ENCODE results near the gene TERT. TPM values are rescaled to one million over a fixed set of nuclear protein-coding genes. Genes with fewer than 3 reads are reported as not detected.

TERT gene
- total and polyA plus RNA-seq, 2 of the 8 experiments (the other 6 are each of a cell fraction or from before 2014, with no cell fraction given), result 13.1 to 23.1 TPM

DNA sequence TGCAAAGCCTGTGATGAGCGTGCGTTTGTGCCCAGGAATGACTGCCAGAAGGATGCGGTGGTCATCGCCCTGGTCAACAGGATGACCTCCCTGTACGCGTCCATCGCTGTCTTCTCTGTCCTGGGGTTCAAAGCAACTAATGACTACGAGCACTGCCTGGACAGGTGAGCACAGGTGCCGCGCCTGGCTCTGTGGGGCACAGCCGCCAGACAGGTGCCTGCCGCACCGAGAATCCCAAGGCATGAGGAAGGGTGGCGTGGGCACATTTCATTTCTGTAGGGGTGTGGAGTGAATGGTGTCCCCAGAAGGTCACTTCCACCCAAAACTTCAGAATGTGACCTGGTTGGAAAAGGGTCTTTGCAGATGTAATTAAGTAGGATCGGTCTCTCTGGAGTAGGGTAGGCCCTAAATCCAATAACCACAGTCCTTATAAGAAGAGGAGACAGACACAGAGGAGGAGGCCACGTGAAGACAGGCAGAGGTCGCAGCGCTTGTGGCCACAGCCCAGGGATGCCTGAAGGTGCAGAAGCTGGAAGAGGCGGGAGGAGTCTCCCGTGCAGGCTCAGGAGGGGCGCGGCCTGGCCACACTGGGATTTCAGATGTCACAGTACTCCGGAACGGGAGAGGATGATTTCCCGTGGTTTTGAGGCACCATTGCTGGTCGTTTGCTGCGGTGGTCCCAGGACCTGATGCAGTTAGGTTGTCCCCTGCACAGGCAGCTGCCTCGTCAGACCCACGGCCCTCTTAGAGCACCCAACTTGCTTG, 54.2 kb downstream of the TERT start (continued):
- TF ChIP-seq, protein P1, sequence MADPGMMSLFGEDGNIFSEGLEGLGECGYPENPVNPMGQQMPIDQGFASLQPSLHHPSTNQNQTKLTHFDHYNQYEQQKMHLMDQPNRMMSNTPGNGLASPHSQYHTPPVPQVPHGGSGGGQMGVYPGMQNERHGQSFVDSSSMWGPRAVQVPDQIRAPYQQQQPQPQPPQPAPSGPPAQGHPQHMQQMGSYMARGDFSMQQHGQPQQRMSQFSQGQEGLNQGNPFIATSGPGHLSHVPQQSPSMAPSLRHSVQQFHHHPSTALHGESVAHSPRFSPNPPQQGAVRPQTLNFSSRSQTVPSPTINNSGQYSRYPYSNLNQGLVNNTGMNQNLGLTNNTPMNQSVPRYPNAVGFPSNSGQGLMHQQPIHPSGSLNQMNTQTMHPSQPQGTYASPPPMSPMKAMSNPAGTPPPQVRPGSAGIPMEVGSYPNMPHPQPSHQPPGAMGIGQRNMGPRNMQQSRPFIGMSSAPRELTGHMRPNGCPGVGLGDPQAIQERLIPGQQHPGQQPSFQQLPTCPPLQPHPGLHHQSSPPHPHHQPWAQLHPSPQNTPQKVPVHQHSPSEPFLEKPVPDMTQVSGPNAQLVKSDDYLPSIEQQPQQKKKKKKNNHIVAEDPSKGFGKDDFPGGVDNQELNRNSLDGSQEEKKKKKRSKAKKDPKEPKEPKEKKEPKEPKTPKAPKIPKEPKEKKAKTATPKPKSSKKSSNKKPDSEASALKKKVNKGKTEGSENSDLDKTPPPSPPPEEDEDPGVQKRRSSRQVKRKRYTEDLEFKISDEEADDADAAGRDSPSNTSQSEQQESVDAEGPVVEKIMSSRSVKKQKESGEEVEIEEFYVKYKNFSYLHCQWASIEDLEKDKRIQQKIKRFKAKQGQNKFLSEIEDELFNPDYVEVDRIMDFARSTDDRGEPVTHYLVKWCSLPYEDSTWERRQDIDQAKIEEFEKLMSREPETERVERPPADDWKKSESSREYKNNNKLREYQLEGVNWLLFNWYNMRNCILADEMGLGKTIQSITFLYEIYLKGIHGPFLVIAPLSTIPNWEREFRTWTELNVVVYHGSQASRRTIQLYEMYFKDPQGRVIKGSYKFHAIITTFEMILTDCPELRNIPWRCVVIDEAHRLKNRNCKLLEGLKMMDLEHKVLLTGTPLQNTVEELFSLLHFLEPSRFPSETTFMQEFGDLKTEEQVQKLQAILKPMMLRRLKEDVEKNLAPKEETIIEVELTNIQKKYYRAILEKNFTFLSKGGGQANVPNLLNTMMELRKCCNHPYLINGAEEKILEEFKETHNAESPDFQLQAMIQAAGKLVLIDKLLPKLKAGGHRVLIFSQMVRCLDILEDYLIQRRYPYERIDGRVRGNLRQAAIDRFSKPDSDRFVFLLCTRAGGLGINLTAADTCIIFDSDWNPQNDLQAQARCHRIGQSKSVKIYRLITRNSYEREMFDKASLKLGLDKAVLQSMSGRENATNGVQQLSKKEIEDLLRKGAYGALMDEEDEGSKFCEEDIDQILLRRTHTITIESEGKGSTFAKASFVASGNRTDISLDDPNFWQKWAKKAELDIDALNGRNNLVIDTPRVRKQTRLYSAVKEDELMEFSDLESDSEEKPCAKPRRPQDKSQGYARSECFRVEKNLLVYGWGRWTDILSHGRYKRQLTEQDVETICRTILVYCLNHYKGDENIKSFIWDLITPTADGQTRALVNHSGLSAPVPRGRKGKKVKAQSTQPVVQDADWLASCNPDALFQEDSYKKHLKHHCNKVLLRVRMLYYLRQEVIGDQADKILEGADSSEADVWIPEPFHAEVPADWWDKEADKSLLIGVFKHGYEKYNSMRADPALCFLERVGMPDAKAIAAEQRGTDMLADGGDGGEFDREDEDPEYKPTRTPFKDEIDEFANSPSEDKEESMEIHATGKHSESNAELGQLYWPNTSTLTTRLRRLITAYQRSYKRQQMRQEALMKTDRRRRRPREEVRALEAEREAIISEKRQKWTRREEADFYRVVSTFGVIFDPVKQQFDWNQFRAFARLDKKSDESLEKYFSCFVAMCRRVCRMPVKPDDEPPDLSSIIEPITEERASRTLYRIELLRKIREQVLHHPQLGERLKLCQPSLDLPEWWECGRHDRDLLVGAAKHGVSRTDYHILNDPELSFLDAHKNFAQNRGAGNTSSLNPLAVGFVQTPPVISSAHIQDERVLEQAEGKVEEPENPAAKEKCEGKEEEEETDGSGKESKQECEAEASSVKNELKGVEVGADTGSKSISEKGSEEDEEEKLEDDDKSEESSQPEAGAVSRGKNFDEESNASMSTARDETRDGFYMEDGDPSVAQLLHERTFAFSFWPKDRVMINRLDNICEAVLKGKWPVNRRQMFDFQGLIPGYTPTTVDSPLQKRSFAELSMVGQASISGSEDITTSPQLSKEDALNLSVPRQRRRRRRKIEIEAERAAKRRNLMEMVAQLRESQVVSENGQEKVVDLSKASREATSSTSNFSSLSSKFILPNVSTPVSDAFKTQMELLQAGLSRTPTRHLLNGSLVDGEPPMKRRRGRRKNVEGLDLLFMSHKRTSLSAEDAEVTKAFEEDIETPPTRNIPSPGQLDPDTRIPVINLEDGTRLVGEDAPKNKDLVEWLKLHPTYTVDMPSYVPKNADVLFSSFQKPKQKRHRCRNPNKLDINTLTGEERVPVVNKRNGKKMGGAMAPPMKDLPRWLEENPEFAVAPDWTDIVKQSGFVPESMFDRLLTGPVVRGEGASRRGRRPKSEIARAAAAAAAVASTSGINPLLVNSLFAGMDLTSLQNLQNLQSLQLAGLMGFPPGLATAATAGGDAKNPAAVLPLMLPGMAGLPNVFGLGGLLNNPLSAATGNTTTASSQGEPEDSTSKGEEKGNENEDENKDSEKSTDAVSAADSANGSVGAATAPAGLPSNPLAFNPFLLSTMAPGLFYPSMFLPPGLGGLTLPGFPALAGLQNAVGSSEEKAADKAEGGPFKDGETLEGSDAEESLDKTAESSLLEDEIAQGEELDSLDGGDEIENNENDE (IDR thresholded peaks at IDR 0.05; ENCODE audit: insufficient replicate concordance, low read length), result no peak
- TF ChIP-seq EGR1 (IDR thresholded peaks at IDR 0.05; ENCODE audit: borderline replicate concordance, low read depth, low read length), result no peak
- TF ChIP-seq SUZ12 (IDR thresholded peaks at IDR 0.05; ENCODE audit: low read length), result no peak
- TF ChIP-seq CHD1 (IDR thresholded peaks at IDR 0.05; ENCODE audit: low read depth, low read length), result no peak
- TF ChIP-seq CHD2 (IDR thresholded peaks at IDR 0.05; ENCODE audit: low read length), result no peak
- TF ChIP-seq SP1 (IDR thresholded peaks at IDR 0.05; ENCODE audit: low read depth, low read length), result no peak
- TF ChIP-seq JUN (IDR thresholded peaks at IDR 0.05; ENCODE audit: low read depth, low read length), result no peak
- no peak for TF ChIP-seq ZNF274 (IDR thresholded peaks at IDR 0.05; ENCODE audit: borderline replicate concordance, extremely low read depth, low read length)
- no peak for TF ChIP-seq POLR2A (IDR thresholded peaks at IDR 0.05; ENCODE audit: control extremely low read depth in 1 of 2, low read depth in 2 of 2, low read length in 2 of 2)
- no peak for TF ChIP-seq CBX8 (IDR thresholded peaks at IDR 0.05; ENCODE audit: borderline replicate concordance, low read depth, low read length)
- no peak for TF ChIP-seq CTBP2 (IDR thresholded peaks at IDR 0.05; ENCODE audit: borderline replicate concordance, insufficient read depth, insufficient read length, low read length)
- no peak for TF ChIP-seq SIX5 (IDR thresholded peaks at IDR 0.05; ENCODE audit: low read depth, low read length)
